Mononuclear cell (primary cell): ENCODE results near the gene RTP1. TPM values are rescaled to one million over a fixed set of nuclear protein-coding genes. Genes with fewer than 3 reads are reported as not detected.
"Not testable (repeated sequence)": the region's sequence is repeated elsewhere in the genome, so short reads cannot be mapped to it uniquely, and the experiment has no call there.

Experiments used
- H3K27me3 ChIP-seq: 2 replicates; pipeline ENCODE4 v1.6.0; 2011; ENCODE audit warnings: low read length, control low read depth; ENCODE audit not compliant: insufficient read depth
- H3K4me1 ChIP-seq: 2 replicates; pipeline ENCODE4 v1.5.1; 2011; ENCODE audit warnings: mild to moderate bottlenecking, low read length, control low read depth; ENCODE audit not compliant: insufficient read depth
- H3K4me3 ChIP-seq: 2 replicates; pipeline ENCODE4 v1.5.1; 2011; ENCODE audit warnings: mild to moderate bottlenecking, low read length, moderate library complexity
- H3K9me3 ChIP-seq: 2 replicates; pipeline ENCODE4 v1.5.1; 2011; ENCODE audit warnings: low read depth, mild to moderate bottlenecking, control low read depth, low read length
- total RNA-seq: library from RNA; depleted of rRNA; stranded (reverse); fragments of >200 nt; gene quantifications from one replicate; pipeline ENCODE4 v1.2.3, GENCODE V29; 2012

Gene RTP1
- total RNA-seq, 1 donor: not detected

DNA sequence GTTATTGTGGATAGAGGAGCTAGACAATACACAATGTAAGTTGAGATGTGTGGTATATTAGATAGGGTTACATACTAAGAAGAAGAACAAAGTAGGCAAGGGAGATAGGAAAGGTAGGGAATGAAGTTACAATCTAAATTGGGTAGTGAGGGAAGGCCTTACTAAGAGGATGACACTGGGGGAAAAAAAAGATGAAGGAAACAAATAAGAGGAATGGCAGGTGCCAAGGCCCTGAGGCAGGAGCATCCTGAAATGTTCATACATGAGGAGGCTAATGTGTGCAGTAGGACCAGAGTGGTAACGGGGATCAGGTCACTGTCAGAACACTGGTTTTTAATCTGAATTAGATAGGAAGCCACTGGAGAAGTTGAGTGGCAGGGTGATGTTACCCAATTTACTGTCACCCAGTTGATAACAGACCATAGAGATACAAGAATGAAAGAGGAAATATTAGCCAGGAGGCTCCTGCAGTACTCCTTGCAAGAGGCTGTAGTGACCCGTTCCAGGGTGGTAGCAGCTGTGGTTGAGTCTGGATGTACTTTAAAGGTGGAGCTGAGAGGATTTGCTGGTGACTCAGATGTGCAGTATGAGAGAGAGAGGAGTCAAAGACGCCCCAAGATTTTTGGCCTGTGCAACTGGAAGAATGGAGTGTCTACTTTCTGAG, 14.4 kb downstream of the RTP1 start:
- H3K9me3 ChIP-seq: no peaks in the 10 kb centered on the region
- H3K4me3 ChIP-seq: no peak overlapping the region
- H3K4me1 ChIP-seq: no peaks in the 10 kb centered on the region
- H3K27me3 ChIP-seq: peaks cover 4% of the 10 kb centered on the region

DNA sequence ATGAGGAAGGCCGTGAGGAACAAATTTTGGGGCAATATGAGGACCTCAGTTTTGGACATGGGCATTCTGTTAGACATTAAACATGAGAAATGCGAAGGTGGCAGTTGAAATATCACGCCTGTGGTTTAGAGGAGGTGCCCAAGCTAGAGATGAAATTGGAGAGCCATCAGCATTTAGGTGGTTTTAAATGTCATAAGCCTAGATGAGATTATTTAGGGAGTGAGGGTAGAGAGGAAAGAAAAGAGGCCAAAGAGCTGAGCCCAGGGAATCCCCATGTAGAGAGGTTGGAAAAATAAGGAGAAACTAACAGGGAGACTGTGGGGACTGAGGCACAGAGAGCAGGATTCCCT, 14.9 kb downstream of the RTP1 start:
- no peak overlapping the region for H3K4me3 ChIP-seq
- H3K4me1 ChIP-seq: no peaks in the 10 kb centered on the region
- no peaks in the 10 kb centered on the region for H3K9me3 ChIP-seq
- peaks cover 4% of the 10 kb centered on the region for H3K27me3 ChIP-seq

DNA sequence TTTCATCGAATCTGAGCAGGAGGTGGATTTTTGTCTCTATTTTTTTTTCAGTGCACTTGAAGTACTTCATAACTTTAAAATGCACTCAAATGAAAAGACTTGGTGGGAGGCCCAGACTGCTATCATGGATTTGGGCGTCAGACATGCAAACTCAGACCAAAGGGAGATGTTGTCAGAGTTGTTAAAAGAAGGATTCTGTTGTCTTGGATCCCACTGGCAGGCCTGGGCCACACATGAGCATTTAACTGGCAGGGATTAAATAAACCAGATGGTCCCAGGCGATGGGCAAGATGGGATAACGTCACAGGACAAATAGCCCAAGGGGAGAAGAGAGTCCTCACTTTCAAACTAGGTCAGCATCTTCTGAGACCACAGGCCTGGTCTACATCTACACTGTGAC, 15.4 kb downstream of the RTP1 start:
- no peaks in the 10 kb centered on the region for H3K4me1 ChIP-seq
- peaks cover 4% of the 10 kb centered on the region for H3K27me3 ChIP-seq
- H3K9me3 ChIP-seq: no peaks in the 10 kb centered on the region
- H3K4me3 ChIP-seq: no peak overlapping the region

DNA sequence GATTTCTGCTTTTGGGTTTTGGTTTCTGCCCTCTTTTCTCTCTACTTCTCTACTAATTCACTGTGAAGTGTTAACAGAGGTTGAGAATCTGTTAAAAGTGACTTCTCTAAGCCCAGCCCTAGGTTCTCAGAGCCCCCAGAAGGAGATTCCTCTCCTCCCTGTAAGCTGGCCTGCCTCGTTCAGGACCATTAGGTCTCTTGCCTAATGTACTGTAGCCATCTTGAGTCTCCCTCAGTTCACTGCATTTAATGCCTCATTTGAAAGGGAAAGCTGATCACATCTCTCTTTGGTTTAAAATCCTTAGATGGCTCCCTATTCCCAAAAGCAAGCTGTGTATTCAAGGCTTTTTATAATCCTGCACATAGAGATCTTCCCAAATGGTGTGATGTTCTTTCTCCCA, 16.3 kb downstream of the RTP1 start:
- H3K4me1 ChIP-seq: no peaks in the 10 kb centered on the region
- H3K27me3 ChIP-seq: peaks cover 4% of the 10 kb centered on the region

DNA sequence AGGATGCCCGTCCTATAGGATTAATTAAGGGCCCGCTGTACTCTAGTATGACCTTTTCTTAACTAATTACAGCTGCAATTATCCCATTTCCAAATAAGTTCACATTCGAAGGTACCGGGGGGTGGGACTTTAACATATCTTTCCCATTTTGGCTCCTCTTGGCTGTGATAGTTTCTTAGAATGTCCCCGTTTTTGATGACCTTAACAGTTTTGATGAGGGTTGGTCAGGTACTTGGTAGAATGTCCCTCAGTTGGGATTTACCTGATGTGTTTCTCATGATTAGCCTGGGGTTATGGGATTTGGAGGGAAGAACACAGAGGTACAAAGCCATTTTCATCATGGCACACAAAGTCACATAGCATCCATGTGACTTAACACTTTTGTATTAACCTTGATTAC, 18.2 kb downstream of the RTP1 start:
- Histone ChIP-seq H3K27me3 (peaks cover 4% of the 10 kb centered on the region), H3K4me3 (no peak overlapping the region), H3K4me1 (no peaks in the 10 kb centered on the region), H3K9me3 (no peaks in the 10 kb centered on the region)

More for the DNA sequence above, 16.3 kb downstream of the RTP1 start:
- H3K9me3 ChIP-seq: no peaks in the 10 kb centered on the region
- H3K4me3 ChIP-seq: no peak overlapping the region

DNA sequence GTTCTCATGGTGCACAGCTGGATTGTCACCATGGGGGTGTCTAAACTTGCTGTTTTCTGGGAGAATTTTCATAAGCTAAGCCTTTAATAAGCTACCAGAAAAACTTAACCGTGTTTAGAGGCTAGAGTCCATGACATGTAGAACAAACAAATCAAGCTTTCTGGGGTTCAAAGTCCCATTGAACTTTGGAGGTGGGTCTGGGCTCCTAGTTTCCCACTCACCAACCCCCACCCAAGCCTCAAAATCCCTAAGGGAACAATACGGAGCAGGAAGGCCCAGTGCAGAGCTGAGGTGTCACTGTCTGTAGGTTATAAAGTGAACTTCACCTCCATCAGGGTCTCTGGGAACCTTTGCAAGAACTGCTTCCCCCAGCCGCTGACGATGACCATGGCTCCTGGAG, 25.5 kb downstream of the RTP1 start:
- Histone ChIP-seq H3K4me3 (no peak overlapping the region), H3K27me3 (no peaks in the 10 kb centered on the region), H3K9me3 (no peaks in the 10 kb centered on the region), H3K4me1 (no peaks in the 10 kb centered on the region)

DNA sequence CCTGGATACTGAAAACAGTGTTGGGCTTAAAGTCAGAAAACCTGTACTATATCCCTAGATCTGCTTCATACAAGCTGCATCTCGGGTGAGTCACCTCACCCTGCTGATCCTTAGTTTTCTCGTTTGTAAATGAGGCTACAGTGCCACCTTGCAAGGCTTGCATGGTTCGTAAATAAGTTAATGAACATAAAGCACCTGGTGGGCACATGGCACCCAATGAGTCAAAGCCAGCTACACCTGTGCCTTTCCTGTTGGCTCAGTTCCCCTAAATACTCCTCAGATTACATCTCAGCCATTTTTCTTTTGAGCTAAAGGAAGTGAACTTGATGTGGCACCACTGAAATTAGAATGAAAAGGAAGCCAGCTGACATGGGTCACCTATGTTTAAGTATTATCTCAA, 26.5 kb downstream of the RTP1 start:
- Histone ChIP-seq H3K4me1 (no peaks in the 10 kb centered on the region), H3K9me3 (no peaks in the 10 kb centered on the region), H3K4me3 (no peak overlapping the region), H3K27me3 (no peaks in the 10 kb centered on the region)

DNA sequence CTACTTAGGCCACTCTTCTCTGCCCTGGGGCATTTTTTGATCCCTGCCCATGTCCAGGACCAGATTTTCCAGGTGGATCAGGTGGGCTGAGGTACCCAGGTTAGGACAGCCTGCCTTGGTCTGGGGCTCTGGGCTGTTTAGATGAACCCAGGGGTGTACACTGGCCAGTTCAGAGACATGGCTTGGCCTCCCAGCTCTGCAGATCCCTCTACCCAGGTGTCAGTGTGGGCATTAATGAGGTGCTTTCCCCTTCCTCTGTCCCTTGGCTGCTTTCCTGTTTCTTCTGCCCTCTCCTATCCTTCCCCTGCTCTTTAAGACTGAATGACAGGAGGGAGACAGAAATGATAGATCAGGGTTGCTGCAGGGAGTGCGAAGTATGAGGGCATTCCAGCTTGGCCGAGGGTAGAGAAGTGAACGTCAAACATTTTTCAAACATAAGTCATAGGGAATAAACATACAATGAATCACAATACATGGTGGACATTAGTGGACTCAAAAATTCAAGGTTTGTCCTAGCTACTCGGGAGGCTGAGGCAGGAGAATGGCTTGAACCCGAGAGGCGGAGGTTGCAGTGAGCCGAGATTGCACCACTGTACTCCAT, 30.5 kb downstream of the RTP1 start:
- Histone ChIP-seq H3K27me3 (peaks cover 4% of the 10 kb centered on the region), H3K4me3 (no peak overlapping the region), H3K4me1 (no peaks in the 10 kb centered on the region), H3K9me3 (no peaks in the 10 kb centered on the region)

DNA sequence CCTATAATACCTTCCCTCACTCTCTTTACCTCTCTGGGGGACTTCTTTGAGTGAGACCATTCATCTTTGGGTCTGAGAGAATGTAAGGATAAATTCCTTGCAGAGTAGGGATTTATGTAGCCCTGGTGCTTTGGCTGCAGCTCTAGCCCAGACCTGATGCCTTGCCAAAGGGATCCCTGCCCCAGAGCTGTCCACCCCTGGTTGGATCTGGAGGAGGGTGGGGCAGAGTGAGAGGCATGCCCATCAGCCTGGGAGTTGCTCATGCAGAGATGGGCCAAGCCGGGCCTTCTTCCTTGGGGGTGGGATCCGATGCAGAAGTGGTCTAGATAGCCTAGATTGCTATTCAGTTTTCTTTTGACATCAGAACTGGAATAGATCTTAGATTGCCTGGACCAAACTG, 31.5 kb downstream of the RTP1 start:
- Histone ChIP-seq H3K9me3 (no peaks in the 10 kb centered on the region), H3K4me3 (no peak overlapping the region), H3K4me1 (no peaks in the 10 kb centered on the region), H3K27me3 (peaks cover 4% of the 10 kb centered on the region)

DNA sequence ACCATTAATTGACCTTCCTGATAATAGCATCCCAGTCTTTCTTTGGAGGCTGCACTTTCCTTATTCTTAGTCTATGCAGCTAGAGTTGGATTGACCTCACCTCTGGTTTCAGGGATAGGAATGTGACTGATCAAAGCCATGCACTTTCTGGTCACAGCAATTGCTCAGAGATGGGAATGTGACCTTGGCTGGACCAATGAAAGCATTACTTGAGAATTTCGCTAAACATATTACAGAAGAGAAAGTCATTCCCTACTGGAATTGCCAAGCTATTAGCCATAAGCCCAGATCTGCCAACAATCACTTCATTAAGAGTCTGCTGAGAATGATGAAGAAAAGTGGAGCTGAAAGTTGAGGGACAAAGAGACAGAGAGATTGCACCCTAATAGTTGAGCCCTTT, 32.7 kb downstream of the RTP1 start:
- Histone ChIP-seq H3K27me3 (peaks cover 4% of the 10 kb centered on the region), H3K4me3 (no peak overlapping the region), H3K4me1 (no peaks in the 10 kb centered on the region), H3K9me3 (no peaks in the 10 kb centered on the region)

DNA sequence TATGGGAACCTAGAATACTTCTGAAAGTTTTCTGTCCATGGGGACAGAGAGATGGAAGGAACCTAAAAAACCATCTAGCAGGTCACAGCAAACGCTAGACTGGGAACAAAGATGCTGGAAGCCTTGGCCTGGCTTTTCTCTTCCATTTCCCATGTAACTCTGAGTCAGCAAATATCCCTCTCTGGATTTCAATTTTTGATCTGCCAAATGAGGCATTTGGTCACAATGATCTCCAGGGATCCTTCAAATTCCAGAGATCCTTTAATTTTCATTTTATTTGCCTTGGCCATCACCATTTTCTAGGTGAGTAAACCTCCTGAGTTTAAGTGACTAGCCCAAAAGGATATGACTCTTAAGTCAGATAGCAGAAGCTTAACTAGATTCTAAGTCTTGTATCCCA, 39.7 kb downstream of the RTP1 start:
- Histone ChIP-seq H3K27me3 (peaks cover 4% of the 10 kb centered on the region), H3K9me3 (no peaks in the 10 kb centered on the region), H3K4me1 (no peaks in the 10 kb centered on the region), H3K4me3 (no peak overlapping the region)

DNA sequence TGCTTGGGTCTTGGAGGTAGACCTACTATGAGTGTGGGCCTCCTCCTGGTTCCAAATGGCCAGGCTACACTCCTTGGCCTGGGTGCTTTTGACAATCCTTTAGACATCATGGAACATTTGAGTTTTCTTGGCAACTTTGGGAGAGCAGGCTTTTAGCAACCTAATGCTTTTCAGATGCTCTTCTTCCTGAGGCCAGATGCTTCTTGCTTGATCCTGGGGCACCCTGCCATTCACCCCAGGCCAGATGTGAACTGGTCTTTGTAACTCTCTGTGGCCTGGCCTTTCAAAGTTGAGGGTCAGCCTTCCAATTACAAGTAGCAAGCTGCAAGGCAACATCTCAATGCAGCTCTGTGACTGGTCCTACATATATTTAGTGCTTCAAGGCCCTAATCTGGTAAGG, 40.5 kb downstream of the RTP1 start:
- Histone ChIP-seq H3K27me3 (no peaks in the 10 kb centered on the region), H3K4me3 (no peak overlapping the region), H3K9me3 (no peaks in the 10 kb centered on the region), H3K4me1 (no peaks in the 10 kb centered on the region)

DNA sequence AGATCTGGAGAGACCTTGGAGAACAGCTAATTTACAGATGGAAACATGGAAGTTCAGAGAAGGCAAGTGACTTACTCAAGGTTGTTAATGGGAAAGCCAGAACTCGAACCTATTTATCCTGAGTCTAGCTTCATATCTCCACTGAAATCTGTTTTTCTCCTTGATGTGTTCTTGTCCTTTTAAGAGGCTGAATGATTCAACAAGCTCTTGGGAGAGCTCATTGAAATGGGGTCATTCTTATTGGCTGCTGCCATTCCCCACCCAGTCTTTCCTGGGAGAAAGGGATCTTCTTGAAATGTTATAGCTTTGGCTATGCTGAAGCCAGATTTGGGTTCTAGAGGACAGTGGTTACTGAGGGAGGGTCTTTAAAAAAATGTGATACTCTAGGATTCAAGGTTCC, 41.0 kb downstream of the RTP1 start:
- Histone ChIP-seq H3K4me3 (no peak overlapping the region), H3K27me3 (no peaks in the 10 kb centered on the region), H3K4me1 (no peaks in the 10 kb centered on the region), H3K9me3 (no peaks in the 10 kb centered on the region)

DNA sequence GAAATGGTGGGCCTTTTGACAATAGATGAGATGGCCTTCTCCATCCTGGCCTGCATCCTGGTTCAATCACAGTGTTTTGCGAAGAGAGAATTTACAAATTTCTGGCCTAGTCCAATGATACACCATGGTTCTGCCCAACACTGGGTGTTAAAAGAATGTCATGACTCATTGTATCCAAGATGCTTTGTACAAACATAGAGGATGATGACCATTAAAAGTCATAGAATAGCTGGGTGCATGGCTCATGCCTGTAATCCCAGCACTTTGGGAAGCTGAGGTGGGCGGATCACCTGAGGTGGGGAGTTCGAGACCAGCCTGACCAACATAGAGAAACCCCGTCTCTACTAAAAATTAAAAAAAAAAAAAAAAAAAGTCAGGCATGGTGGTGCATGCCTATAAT, 41.5 kb downstream of the RTP1 start:
- H3K27me3 ChIP-seq, H3K4me3 ChIP-seq, H3K4me1 ChIP-seq, H3K9me3 ChIP-seq: not testable (repeated sequence)

DNA sequence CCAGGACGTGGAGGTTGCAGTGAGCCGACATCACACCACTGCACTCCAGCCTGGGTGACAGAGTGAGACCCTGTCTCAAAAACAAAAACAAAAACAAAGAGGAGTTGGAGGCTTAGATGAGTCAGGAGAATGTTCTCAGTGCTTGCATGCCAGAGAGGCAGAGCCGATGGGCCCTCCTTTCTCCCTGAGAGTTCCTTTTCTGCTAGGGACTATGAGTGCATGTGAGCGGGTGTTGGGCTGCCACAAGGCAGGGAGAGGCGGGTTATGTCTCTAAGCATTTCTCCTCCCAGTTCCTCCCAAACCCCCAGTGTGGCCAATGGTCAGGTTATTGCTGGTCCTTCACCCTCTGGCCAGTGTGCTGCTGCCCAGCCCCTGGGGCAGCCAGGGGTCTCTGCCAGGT, 45.1 kb downstream of the RTP1 start:
- Histone ChIP-seq H3K27me3 (no peaks in the 10 kb centered on the region), H3K4me1 (no peaks in the 10 kb centered on the region), H3K4me3 (no peak overlapping the region), H3K9me3 (no peaks in the 10 kb centered on the region)

DNA sequence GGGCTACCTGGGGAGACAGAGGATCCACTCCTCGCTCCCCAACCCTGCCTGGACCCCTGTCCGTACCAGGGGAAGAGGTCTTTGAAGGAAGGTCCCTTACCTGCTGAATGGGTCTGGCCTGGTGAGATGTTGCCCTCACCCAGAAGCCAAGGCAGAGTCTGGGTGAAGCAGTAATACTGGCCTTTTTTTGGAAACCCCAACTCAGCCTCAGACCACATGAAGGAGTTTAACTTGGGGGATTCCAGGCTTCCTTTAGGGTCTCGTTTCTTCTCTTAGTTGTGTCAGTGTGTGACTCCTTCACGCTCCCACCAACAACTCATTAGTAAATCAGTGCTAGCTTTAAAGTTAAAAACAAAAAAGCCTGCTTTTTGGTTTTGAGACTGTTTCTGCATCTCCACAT, 45.6 kb downstream of the RTP1 start:
- no peaks in the 10 kb centered on the region for H3K4me1 ChIP-seq
- H3K9me3 ChIP-seq: no peaks in the 10 kb centered on the region
- no peaks in the 10 kb centered on the region for H3K27me3 ChIP-seq
- H3K4me3 ChIP-seq: no peak overlapping the region
